Epithelial cell of esophagus (primary cell): ENCODE data around the gene DGKB.

Experiments used
- DNase-seq: peaks from one replicate; pipeline ENCODE4 v3.0.0; 2010; ENCODE audit warnings: low read depth
- H3K4me3 ChIP-seq: 2 replicates; pipeline ENCODE4 v1.5.1; 2011; ENCODE audit warnings: mild to moderate bottlenecking, low read length, control low read depth
- TF ChIP-seq, protein P1 (sequence below): IDR thresholded peaks from 2 replicates; pipeline ENCODE4 v1.5.1; 2011; ENCODE audit warnings: low read depth, mild to moderate bottlenecking, low read length, control low read depth, inconsistent platforms; ENCODE audit not compliant: insufficient read depth; ENCODE audit errors: missing control alignments

Gene DGKB

GRCh38 chr7:14504134-14504533 lies 398.4 kb downstream of the DGKB start:
- TF ChIP-seq, protein P1, sequence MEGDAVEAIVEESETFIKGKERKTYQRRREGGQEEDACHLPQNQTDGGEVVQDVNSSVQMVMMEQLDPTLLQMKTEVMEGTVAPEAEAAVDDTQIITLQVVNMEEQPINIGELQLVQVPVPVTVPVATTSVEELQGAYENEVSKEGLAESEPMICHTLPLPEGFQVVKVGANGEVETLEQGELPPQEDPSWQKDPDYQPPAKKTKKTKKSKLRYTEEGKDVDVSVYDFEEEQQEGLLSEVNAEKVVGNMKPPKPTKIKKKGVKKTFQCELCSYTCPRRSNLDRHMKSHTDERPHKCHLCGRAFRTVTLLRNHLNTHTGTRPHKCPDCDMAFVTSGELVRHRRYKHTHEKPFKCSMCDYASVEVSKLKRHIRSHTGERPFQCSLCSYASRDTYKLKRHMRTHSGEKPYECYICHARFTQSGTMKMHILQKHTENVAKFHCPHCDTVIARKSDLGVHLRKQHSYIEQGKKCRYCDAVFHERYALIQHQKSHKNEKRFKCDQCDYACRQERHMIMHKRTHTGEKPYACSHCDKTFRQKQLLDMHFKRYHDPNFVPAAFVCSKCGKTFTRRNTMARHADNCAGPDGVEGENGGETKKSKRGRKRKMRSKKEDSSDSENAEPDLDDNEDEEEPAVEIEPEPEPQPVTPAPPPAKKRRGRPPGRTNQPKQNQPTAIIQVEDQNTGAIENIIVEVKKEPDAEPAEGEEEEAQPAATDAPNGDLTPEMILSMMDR, result no peak

DNA sequence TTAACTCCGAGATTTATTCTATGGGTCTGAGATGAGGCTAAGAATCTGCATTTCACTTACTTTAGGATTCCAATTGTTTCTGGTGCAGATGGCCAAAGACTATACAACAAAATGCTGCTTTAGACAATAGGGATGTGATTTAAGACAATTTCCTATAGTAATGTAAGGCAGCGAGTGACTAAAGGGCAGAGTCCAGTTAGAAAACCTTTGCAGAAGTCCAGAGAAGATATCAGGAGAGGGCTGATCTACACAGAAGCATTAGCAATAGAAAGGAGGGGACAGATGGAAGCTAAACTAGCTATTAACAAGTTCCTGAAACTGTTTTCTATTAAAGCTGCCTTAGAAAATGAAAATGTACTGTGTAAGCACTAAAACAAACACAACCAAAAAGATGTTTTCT lies 398.9 kb downstream of the DGKB start:
- TF ChIP-seq, protein P1, result no peak
- DNase-seq, result no peak
- H3K4me3 ChIP-seq, result no peak overlapping the region

More at GRCh38 chr7:14504134-14504533, 398.4 kb downstream of the DGKB start:
- DNase-seq, result peak; percentile 11
- H3K4me3 ChIP-seq, result no peak overlapping the region

- DNase-seq, result peak; percentile 88
- TF ChIP-seq, protein P1, result no peak
- H3K4me3 ChIP-seq, result no peak overlapping the region
Measured at GRCh38 chr7:14501436-14501835, 401.1 kb downstream of the DGKB start.

DNA sequence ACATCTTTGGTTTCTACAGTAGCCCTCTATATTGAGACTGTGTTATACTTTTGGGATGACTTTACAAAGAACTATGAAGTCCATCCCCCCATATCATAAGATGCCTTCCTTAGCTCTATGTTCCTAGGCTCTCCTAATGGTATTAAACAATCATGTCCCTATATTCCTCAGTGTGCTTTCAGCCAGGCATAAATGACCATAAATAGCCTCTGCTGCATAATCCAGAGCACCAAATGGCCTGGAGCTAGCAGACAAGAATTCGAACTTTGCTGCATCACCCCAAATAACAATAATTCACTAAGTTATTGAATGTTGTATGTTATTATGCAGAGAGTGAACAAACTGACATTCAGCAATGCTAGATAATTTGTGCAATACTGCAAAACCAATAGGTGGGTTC lies 405.2 kb downstream of the DGKB start:
- no peak overlapping the region for H3K4me3 ChIP-seq
- no peak for DNase-seq
- TF ChIP-seq, protein P1, result no peak

DNA sequence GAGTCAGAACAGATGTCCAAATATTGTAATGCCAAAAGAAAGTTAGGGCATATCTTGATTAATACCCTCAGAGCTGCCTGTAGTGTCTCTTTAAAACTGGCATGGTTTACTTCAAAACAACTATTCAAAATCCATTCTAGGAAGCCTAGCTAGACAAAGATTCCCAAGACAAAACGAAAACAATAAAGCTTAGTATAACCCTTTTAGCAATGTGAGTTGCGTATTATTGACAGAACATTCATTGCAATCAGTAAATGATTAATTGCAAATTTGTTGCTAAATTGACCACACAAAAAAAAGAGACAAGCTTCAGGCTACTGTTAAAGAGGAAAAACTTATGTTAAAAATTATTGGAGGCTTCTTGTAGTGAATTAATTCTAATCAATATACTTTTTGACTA lies 406.9 kb downstream of the DGKB start:
- no peak overlapping the region for H3K4me3 ChIP-seq
- no peak for DNase-seq
- TF ChIP-seq, protein P1, result no peak

DNA sequence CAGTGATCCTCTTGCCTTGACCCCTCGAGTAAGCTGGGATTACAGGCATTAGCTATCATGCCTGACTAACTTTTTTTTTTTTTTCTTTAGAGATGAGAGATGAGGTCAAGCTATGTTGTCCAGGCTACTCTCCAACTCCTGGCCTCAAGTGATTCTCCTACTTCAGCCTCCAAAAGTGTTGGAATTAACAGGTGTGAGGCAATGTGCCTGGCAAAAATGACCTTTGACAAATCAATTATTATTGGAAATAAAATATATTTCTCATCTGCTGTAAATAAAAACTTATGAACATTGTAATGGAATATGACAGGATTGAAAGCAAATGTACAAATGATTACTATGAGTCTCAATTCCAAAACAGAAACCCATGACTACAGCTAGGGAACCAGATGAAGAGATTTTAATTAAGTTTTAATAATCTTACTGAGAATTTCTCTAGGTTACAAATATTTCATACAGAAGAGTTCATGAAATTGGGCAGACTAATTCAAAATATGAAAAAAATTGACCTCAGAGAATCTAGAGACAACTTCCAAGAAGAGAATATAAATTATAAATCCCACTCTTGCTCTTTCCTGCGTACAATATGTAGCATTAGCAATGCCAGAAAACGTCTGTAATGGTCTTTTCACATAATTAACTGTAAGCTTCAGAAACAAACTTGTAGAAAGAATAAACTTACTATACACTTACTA lies 414.7 kb downstream of the DGKB start:
- DNase-seq, result no peak
- H3K4me3 ChIP-seq, result no peak overlapping the region
- TF ChIP-seq, protein P1, result no peak

DNA sequence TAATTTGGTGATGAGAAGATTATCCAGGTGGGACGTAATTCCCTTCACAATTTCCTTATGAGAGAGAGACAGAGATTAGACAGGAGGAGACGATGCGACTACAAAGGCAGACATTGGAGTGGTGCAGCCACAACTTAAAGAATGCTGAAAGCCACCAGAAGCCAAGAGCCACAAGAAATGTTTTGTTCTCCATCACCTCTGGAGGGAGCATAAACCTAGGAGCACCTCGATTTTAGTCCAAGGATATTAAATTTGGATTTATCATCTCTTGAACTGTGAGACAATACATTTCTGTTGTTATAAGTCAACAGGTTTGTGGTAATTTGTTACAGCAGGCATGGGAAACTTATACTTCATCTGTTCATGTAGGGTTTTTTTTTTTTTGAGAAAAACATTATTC lies 418.9 kb downstream of the DGKB start:
- no peak overlapping the region for H3K4me3 ChIP-seq
- TF ChIP-seq, protein P1, result peak; percentile 26
- DNase-seq, result no peak
